ENCODE measurements around the gene CNOT6L. TPM values are rescaled to one million over a fixed set of nuclear protein-coding genes. Genes with fewer than 3 reads are reported as not detected.

CNOT6L gene
- total RNA-seq, 3 donors from 2014 or later (not counting 1 experiment from before 2014, with no cell fraction given), result 172 to 237 (median 193) TPM

GRCh38 chr4:77787969-77788368, 31.2 kb downstream of the CNOT6L start:
- WGBS (ENCODE audit: insufficient coverage), result no CpG with 5 or more reads among the region's 3 CpGs

GRCh38 chr4:77785669-77786068, 33.5 kb downstream of the CNOT6L start:
- peak in 1 of 3 donors; percentile 9 for ATAC-seq
- no peaks in the 10 kb centered on the region for H3K9me3 ChIP-seq (ENCODE audit: control insufficient read depth, insufficient read depth, low read length)
- H3K27me3 ChIP-seq (ENCODE audit: control insufficient read depth, insufficient read depth, low read length), result no peaks in the 10 kb centered on the region
- no peak for TF ChIP-seq CTCF (IDR thresholded peaks at IDR 0.05)
- intact Hi-C loops (cut with micrococcal nuclease), result no loop called here
- Mint-ChIP-seq H3K4me3 (peak overlapping the region; percentile 22), H3K27ac (peak overlapping the region; percentile 77 to 86), H3K4me1 (peaks cover 68 to 70% of the 10 kb centered on the region in 2 donors), H3K36me3 (no peaks in the 10 kb centered on the region), H3K27me3 (ENCODE audit: low read depth in 2 of 2) (no peaks in the 10 kb centered on the region), H3K9me3 (no peaks in the 10 kb centered on the region)
- H3K4me3 ChIP-seq (ENCODE audit: low read length), result no peak overlapping the region
- H3K4me1 ChIP-seq (ENCODE audit: control insufficient read depth, insufficient read depth, low read length), result peaks cover 18% of the 10 kb centered on the region
- 87% methylated on average over 5 of the region's 6 CpGs for WGBS (ENCODE audit: insufficient coverage)
- H3K36me3 ChIP-seq (ENCODE audit: control insufficient read depth, insufficient read depth, low read length), result no peaks in the 10 kb centered on the region
- no peak for DNase-seq
- no peak overlapping the region for H3K27ac ChIP-seq (ENCODE audit: low read length)

More at GRCh38 chr4:77787969-77788368, 31.2 kb downstream of the CNOT6L start:
- Mint-ChIP-seq H3K4me1 (peaks cover 60 to 63% of the 10 kb centered on the region in 2 donors), H3K27me3 (ENCODE audit: low read depth in 2 of 2) (no peaks in the 10 kb centered on the region), H3K36me3 (no peaks in the 10 kb centered on the region), H3K27ac (peak overlapping the region; percentile 51 to 86), H3K9me3 (no peaks in the 10 kb centered on the region), H3K4me3 (peak overlapping the region; percentile 37)
- Histone ChIP-seq H3K4me3 (ENCODE audit: low read length) (no peak overlapping the region), H3K4me1 (ENCODE audit: control insufficient read depth, insufficient read depth, low read length) (peaks cover 24% of the 10 kb centered on the region), H3K27me3 (ENCODE audit: control insufficient read depth, insufficient read depth, low read length) (no peaks in the 10 kb centered on the region), H3K36me3 (ENCODE audit: control insufficient read depth, insufficient read depth, low read length) (no peaks in the 10 kb centered on the region), H3K9me3 (ENCODE audit: control insufficient read depth, insufficient read depth, low read length) (no peaks in the 10 kb centered on the region), H3K27ac (ENCODE audit: low read length) (no peak overlapping the region)
- no peak for TF ChIP-seq CTCF (IDR thresholded peaks at IDR 0.05)
- ATAC-seq, result no peak
- intact Hi-C loops (cut with micrococcal nuclease), result no loop called here
- DNase-seq, result no peak

GRCh38 chr4:77783895-77784294, 35.3 kb downstream of the CNOT6L start:
- H3K4me3 Mint-ChIP-seq, result peak overlapping the region; percentile 57
- H3K27ac ChIP-seq (ENCODE audit: low read length), result no peak overlapping the region
- no peak for ATAC-seq
- no peaks in the 10 kb centered on the region for H3K36me3 ChIP-seq (ENCODE audit: control insufficient read depth, insufficient read depth, low read length)
- no peaks in the 10 kb centered on the region for H3K27me3 Mint-ChIP-seq (ENCODE audit: low read depth in 2 of 2)
- no peaks in the 10 kb centered on the region for H3K36me3 Mint-ChIP-seq
- no peak for TF ChIP-seq CTCF (IDR thresholded peaks at IDR 0.05)
- H3K4me1 ChIP-seq (ENCODE audit: control insufficient read depth, insufficient read depth, low read length), result peaks cover 10% of the 10 kb centered on the region
- H3K4me3 ChIP-seq (ENCODE audit: low read length), result no peak overlapping the region
- WGBS (ENCODE audit: insufficient coverage), result 98% methylated on average over 5 of the region's 6 CpGs
- no peaks in the 10 kb centered on the region for H3K9me3 ChIP-seq (ENCODE audit: control insufficient read depth, insufficient read depth, low read length)
- DNase-seq, result no peak
- peak overlapping the region; percentile 77 to 86 for H3K27ac Mint-ChIP-seq
- intact Hi-C loops (cut with micrococcal nuclease), result loop anchor here (5.0 kb wide), 2 partner anchors 33 to 37 kb away; partner anchors contain the start of gene CNOT6L
- no peaks in the 10 kb centered on the region for H3K9me3 Mint-ChIP-seq
- H3K4me1 Mint-ChIP-seq, result peaks cover 71 to 72% of the 10 kb centered on the region in 2 donors
- no peaks in the 10 kb centered on the region for H3K27me3 ChIP-seq (ENCODE audit: control insufficient read depth, insufficient read depth, low read length)
